Keratinocyte (primary cell): ENCODE data around the gene RUNX1. TPM values are rescaled to one million over a fixed set of nuclear protein-coding genes. Genes with fewer than 3 reads are reported as not detected.
A peak's percentile ranks its signal among the peaks of the same experiment; 100 is the strongest.

ENCODE experiments used
- DNase-seq: peaks from one replicate; pipeline ENCODE4 v3.0.0-alpha.2; 2011; ENCODE audit warnings: low read depth, missing footprints, low spot score
- FAIRE-seq: peaks from 2 replicates; lab custom pipeline; 2011; peaks lifted over from hg19 to GRCh38; lab: Jason Lieb, UNC
- H2AFZ ChIP-seq: 2 replicates; pipeline ENCODE4 v1.6.0; 2012; ENCODE audit warnings: low read length, control low read depth, inconsistent platforms; ENCODE audit not compliant: control insufficient read depth
- H3K27ac ChIP-seq: 2 replicates; pipeline ENCODE4 v1.5.1; 2011; ENCODE audit warnings: low read length; ENCODE audit not compliant: control insufficient read depth, insufficient read depth
- H3K27me3 ChIP-seq: 3 replicates; pipeline ENCODE4 v1.6.0; 2011; ENCODE audit warnings: low read length; ENCODE audit not compliant: control insufficient read depth, insufficient read depth; ENCODE audit errors: extremely low read depth
- H3K36me3 ChIP-seq, 2 experiments: 2 replicates in 1 of 2; 3 replicates in 1 of 2; pipeline ENCODE4 v1.5.1; 2011; ENCODE audit warnings: low read length in 2 of 2, mild to moderate bottlenecking in 1 of 2; ENCODE audit not compliant: control insufficient read depth in 2 of 2, insufficient read depth in 2 of 2; ENCODE audit errors: extremely low read depth in 1 of 2
- H3K4me1 ChIP-seq: 3 replicates; pipeline ENCODE4 v1.5.1; 2011; ENCODE audit warnings: low read length; ENCODE audit not compliant: control insufficient read depth, insufficient read depth; ENCODE audit errors: extremely low read depth
- H3K4me2 ChIP-seq: 3 replicates; pipeline ENCODE4 v1.6.0; 2011; ENCODE audit warnings: low read depth, low read length; ENCODE audit not compliant: control insufficient read depth, insufficient read depth; ENCODE audit errors: extremely low read depth
- H3K4me3 ChIP-seq, 3 experiments: fragments of 200-600 bp in 1 of 3; sonication (generic) in 1 of 3; 2 replicates in 2 of 3; 3 replicates in 1 of 3; pipeline ENCODE4 v1.5.1; 2011 to 2016; ENCODE audit warnings: low read length in 3 of 3, mild to moderate bottlenecking in 3 of 3, control low read depth in 2 of 3, inconsistent platforms in 1 of 3, low read depth in 1 of 3, mixed read lengths in 1 of 3, mixed run types in 1 of 3, moderate library complexity in 1 of 3; ENCODE audit not compliant: control insufficient read depth in 2 of 3, insufficient read depth in 2 of 3; ENCODE audit errors: extremely low read depth in 1 of 3
- H3K79me2 ChIP-seq: 2 replicates; pipeline ENCODE4 v1.6.0; 2012; ENCODE audit warnings: low read length; ENCODE audit not compliant: control insufficient read depth, insufficient read depth
- H3K9ac ChIP-seq: 3 replicates; pipeline ENCODE4 v1.6.0; 2011; ENCODE audit warnings: low read length; ENCODE audit not compliant: control insufficient read depth, insufficient read depth; ENCODE audit errors: extremely low read depth
- H3K9me1 ChIP-seq: 3 replicates; pipeline ENCODE4 v1.6.0; 2011; ENCODE audit warnings: low read length; ENCODE audit not compliant: control insufficient read depth, insufficient read depth; ENCODE audit errors: extremely low read depth
- H3K9me3 ChIP-seq: 2 replicates; pipeline ENCODE4 v1.5.1; 2012; ENCODE audit warnings: low read depth, low read length; ENCODE audit not compliant: control insufficient read depth
- H4K20me1 ChIP-seq: 3 replicates; pipeline ENCODE4 v1.6.0; 2011; ENCODE audit warnings: low read length; ENCODE audit not compliant: control insufficient read depth, insufficient read depth; ENCODE audit errors: extremely low read depth
- CTCF ChIP-seq, 3 experiments: IDR thresholded peaks in 1 of 3; conservative IDR thresholded peaks in 1 of 3; optimal IDR thresholded peaks in 1 of 3; 2 replicates in 2 of 3; 3 replicates in 1 of 3; pipeline versions ENCODE3 to v1.5.1; 2011; ENCODE audit warnings: low read length in 3 of 3, mild to moderate bottlenecking in 3 of 3, moderate library complexity in 2 of 3, control low read depth in 1 of 3, inconsistent platforms in 1 of 3; ENCODE audit not compliant: insufficient read depth in 2 of 3; ENCODE audit errors: extremely low read depth in 1 of 3
- EZH2 ChIP-seq: IDR thresholded peaks from one replicate; pipeline ENCODE4 v1.6.1; 2012; ENCODE audit warnings: inconsistent platforms, mild to moderate bottlenecking, low read length, moderate library complexity
- dilution Hi-C: fragments of 300-500 bp; cut with MboI; formaldehyde crosslinking; loops from one replicate; pipeline ENCODE4 v1.7.0; 2020; ENCODE audit warnings: low sequenced_read_pairs; ENCODE audit not compliant: extremely low pct_ligation_motif_present
- polyA plus RNA-seq, 5 experiments: library from polyadenylated mRNA; depleted of rRNA in 3 of 5; stranded (reverse) in 3 of 5; stranded (forward) in 1 of 5; unstranded in 1 of 5; fragments of >200 nt; gene quantifications; 1 replicate in 1 of 5; 2 replicates in 3 of 5; 3 replicates in 1 of 5; pipeline versions ENCODE4 v1.2.1 to v1.2.3, GENCODE V29; 2011 to 2012; ENCODE audit warnings: missing spikeins in 2 of 5, low read depth in 1 of 5, low replicate concordance in 1 of 5

Gene RUNX1
- polyA plus RNA-seq, 1 donor (not counting 4 experiments of a cell fraction or from before 2014, with no cell fraction given), result 44.9 TPM

- Histone ChIP-seq H3K36me3 (peaks cover 8 to 28% of the 10 kb centered on the region in 2 experiments), H3K4me1 (peaks cover 10% of the 10 kb centered on the region), H3K4me3 (peak overlapping the region; percentile 85 to 96 (median 94)), H2AFZ (no peak overlapping the region), H3K9me1 (no peaks in the 10 kb centered on the region), H3K4me2 (peak overlapping the region; percentile 77), H3K79me2 (peaks cover 58% of the 10 kb centered on the region), H3K27me3 (no peaks in the 10 kb centered on the region), H3K27ac (peak overlapping the region; percentile 97), H3K9me3 (no peaks in the 10 kb centered on the region), H3K9ac (peak overlapping the region; percentile 92), H4K20me1 (peaks cover 10% of the 10 kb centered on the region)
- FAIRE-seq, result peak; percentile 63
- TF ChIP-seq EZH2, result no peak
- TF ChIP-seq CTCF (optimal IDR thresholded peaks at IDR 0.05 in 1 of 3, IDR thresholded peaks at IDR 0.05 in 1 of 3, conservative IDR thresholded peaks at IDR 0.05 in 1 of 3; ENCODE audit: extremely low read depth in 1 of 3, insufficient read depth in 2 of 3, low read length in 3 of 3), result no peak
- no peak for DNase-seq
- dilution Hi-C loops, result no loop called here
Measured at GRCh38 chr21:34887725-34888568, 161.2 kb downstream of the RUNX1 start.

GRCh38 chr21:34887105-34887442 lies 162.0 kb downstream of the RUNX1 start:
- H3K4me1 ChIP-seq, result peaks cover 16% of the 10 kb centered on the region

More at GRCh38 chr21:34887105-34887442, 162.0 kb downstream of the RUNX1 start:
- Histone ChIP-seq H3K27ac (peak overlapping the region; percentile 97), H3K9ac (peak overlapping the region; percentile 92), H3K9me3 (no peaks in the 10 kb centered on the region), H3K4me3 (peak overlapping the region; percentile 85 to 96 (median 94)), H3K79me2 (peaks cover 67% of the 10 kb centered on the region), H3K36me3 (peaks cover 9 to 28% of the 10 kb centered on the region in 2 experiments), H3K4me2 (peak overlapping the region; percentile 77), H2AFZ (no peak overlapping the region), H3K9me1 (no peaks in the 10 kb centered on the region), H3K27me3 (no peaks in the 10 kb centered on the region), H4K20me1 (peaks cover 10% of the 10 kb centered on the region)
- DNase-seq (no peak), FAIRE-seq (no peak)
- dilution Hi-C loops, result no loop called here
- TF ChIP-seq EZH2, result no peak
- no peak for TF ChIP-seq CTCF (optimal IDR thresholded peaks at IDR 0.05 in 1 of 3, IDR thresholded peaks at IDR 0.05 in 1 of 3, conservative IDR thresholded peaks at IDR 0.05 in 1 of 3; ENCODE audit: extremely low read depth in 1 of 3, insufficient read depth in 2 of 3, low read length in 3 of 3)
